Measurements from ENCODE around the gene SEC23A. TPM values are rescaled to one million over a fixed set of nuclear protein-coding genes. Genes with fewer than 3 reads are reported as not detected.

Gene SEC23A
- polyA plus RNA-seq, 2 of the 4 experiments (the other 2 are of a cell fraction): 96.4 to 176 TPM

GRCh38 chr14:39015360-39015961 is 87.6 kb downstream of the SEC23A start:
- CTCF ChIA-PET: interaction anchor here (0.6 to 3.0 kb wide), 24 partner anchors 8 to 415 kb away, joined by 3 to 10 read pairs (median 4); no protein-coding TSS in a partner anchor
- ATAC-seq (peak in 1 of 2 experiments; percentile 73; a peak in 3 of 6 replicates), DNase-seq (ENCODE audit: low read depth in 1 of 2, low spot score in 1 of 2) (peak; percentile 46 to 64), FAIRE-seq (no peak)
- POLR2A ChIA-PET: interaction anchor here (0.5 kb wide), 1 partner anchor 367 kb away, joined by 3 read pairs; no protein-coding TSS in a partner anchor
- Histone ChIP-seq H3K9me3 (no peaks in the 10 kb centered on the region), H3K4me2 (no peak overlapping the region), H3K4me1 (no peaks in the 10 kb centered on the region), H3K4me3 (no peak overlapping the region), H3K27ac (no peak overlapping the region)
- 17% methylated on average over 5 of the region's 5 CpGs for WGBS (ENCODE audit: missing lambda C conversion rate)
- TF ChIP-seq ESRRA (IDR thresholded peaks at IDR 0.05; ENCODE audit: borderline replicate concordance, low read length) (no peak), FOSL2 (IDR thresholded peaks at IDR 0.05) (no peak), FOSL2 (CRISPR knock-in tag; IDR thresholded peaks at IDR 0.05) (no peak), JUNB (IDR thresholded peaks at IDR 0.05) (no peak), SMC3 (IDR thresholded peaks at IDR 0.05) (peak; percentile 55; the same call in 2 of the 3 replicates), PHF8 (IDR thresholded peaks at IDR 0.05; ENCODE audit: borderline replicate concordance, low read depth) (no peak), KDM1A (IDR thresholded peaks at IDR 0.05; ENCODE audit: low read depth) (no peak), HEYL (CRISPR knock-in tag; IDR thresholded peaks at IDR 0.05) (no peak), FOXS1 (CRISPR knock-in tag; IDR thresholded peaks at IDR 0.05) (no peak), RARB (CRISPR knock-in tag; IDR thresholded peaks at IDR 0.05) (no peak), RCOR1 (IDR thresholded peaks at IDR 0.05; ENCODE audit: low read depth, low read length) (no peak), NPAS2 (CRISPR knock-in tag; IDR thresholded peaks at IDR 0.05; ENCODE audit: borderline replicate concordance) (no peak), EP300 (IDR thresholded peaks at IDR 0.05) (no peak), MAFK (IDR thresholded peaks at IDR 0.05; ENCODE audit: partially characterized antibody) (no peak), RAD21 (conservative IDR thresholded peaks at IDR 0.05 in 1 of 2, IDR thresholded peaks at IDR 0.05 in 1 of 2) (peak; percentile 68 to 77), CTCF (IDR thresholded peaks at IDR 0.05) (peak; percentile 78)
- TF ChIP-seq, protein P1, sequence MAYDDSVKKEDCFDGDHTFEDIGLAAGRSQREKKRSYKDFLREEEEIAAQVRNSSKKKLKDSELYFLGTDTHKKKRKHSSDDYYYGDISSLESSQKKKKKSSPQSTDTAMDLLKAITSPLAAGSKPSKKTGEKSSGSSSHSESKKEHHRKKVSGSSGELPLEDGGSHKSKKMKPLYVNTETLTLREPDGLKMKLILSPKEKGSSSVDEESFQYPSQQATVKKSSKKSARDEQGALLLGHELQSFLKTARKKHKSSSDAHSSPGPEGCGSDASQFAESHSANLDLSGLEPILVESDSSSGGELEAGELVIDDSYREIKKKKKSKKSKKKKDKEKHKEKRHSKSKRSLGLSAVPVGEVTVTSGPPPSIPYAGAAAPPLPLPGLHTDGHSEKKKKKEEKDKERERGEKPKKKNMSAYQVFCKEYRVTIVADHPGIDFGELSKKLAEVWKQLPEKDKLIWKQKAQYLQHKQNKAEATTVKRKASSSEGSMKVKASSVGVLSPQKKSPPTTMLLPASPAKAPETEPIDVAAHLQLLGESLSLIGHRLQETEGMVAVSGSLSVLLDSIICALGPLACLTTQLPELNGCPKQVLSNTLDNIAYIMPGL (CRISPR knock-in tag; IDR thresholded peaks at IDR 0.05; ENCODE audit: borderline replicate concordance): no peak
- TF ChIP-seq, protein P2, sequence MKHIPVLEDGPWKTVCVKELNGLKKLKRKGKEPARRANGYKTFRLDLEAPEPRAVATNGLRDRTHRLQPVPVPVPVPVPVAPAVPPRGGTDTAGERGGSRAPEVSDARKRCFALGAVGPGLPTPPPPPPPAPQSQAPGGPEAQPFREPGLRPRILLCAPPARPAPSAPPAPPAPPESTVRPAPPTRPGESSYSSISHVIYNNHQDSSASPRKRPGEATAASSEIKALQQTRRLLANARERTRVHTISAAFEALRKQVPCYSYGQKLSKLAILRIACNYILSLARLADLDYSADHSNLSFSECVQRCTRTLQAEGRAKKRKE (CRISPR knock-in tag; IDR thresholded peaks at IDR 0.05; ENCODE audit: low read depth): no peak
- TF ChIP-seq, protein P3, sequence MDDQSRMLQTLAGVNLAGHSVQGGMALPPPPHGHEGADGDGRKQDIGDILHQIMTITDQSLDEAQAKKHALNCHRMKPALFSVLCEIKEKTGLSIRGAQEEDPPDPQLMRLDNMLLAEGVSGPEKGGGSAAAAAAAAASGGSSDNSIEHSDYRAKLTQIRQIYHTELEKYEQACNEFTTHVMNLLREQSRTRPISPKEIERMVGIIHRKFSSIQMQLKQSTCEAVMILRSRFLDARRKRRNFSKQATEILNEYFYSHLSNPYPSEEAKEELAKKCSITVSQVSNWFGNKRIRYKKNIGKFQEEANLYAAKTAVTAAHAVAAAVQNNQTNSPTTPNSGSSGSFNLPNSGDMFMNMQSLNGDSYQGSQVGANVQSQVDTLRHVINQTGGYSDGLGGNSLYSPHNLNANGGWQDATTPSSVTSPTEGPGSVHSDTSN (IDR thresholded peaks at IDR 0.05): no peak

GRCh38 chr14:39014460-39014859 is 88.6 kb downstream of the SEC23A start:
- WGBS (ENCODE audit: missing lambda C conversion rate): 60% methylated on average over 1 of the region's 1 CpG
- Histone ChIP-seq H3K27ac (no peak overlapping the region), H3K4me1 (no peaks in the 10 kb centered on the region), H3K4me3 (no peak overlapping the region), H3K4me2 (no peak overlapping the region), H3K9me3 (no peaks in the 10 kb centered on the region)
- CTCF ChIA-PET: interaction anchor here (1.1 to 1.8 kb wide), 6 partner anchors 17 to 414 kb away, joined by 3 to 10 read pairs (median 4); no protein-coding TSS in a partner anchor
- FAIRE-seq: no peak
- no peak for ATAC-seq
- POLR2A ChIA-PET: no interaction called here
- DNase-seq (ENCODE audit: low read depth in 1 of 2, low spot score in 1 of 2): no peak
- TF ChIP-seq HES2 (IDR thresholded peaks at IDR 0.05): no peak
- TF ChIP-seq, protein P1 (CRISPR knock-in tag; IDR thresholded peaks at IDR 0.05; ENCODE audit: borderline replicate concordance): no peak
- TF ChIP-seq ESRRA (IDR thresholded peaks at IDR 0.05; ENCODE audit: borderline replicate concordance, low read length): no peak
- TF ChIP-seq HOXA7 (CRISPR knock-in tag; IDR thresholded peaks at IDR 0.05): no peak
- TF ChIP-seq RNF2 (IDR thresholded peaks at IDR 0.05; ENCODE audit: borderline replicate concordance, low read depth): no peak
- TF ChIP-seq HOXB13 (CRISPR knock-in tag; IDR thresholded peaks at IDR 0.05; ENCODE audit: low read depth): no peak
- TF ChIP-seq EHF (CRISPR knock-in tag; IDR thresholded peaks at IDR 0.05): no peak
- TF ChIP-seq CEBPB (IDR thresholded peaks at IDR 0.05): no peak
- TF ChIP-seq HOXB5 (CRISPR knock-in tag; IDR thresholded peaks at IDR 0.05): no peak
- no peak for TF ChIP-seq NPAS2 (CRISPR knock-in tag; IDR thresholded peaks at IDR 0.05; ENCODE audit: borderline replicate concordance)
- TF ChIP-seq CBX8 (IDR thresholded peaks at IDR 0.05): no peak
- no peak for TF ChIP-seq HDAC2 (IDR thresholded peaks at IDR 0.05)
- no peak for TF ChIP-seq FOXS1 (CRISPR knock-in tag; IDR thresholded peaks at IDR 0.05)
- TF ChIP-seq ZNF302 (CRISPR knock-in tag; IDR thresholded peaks at IDR 0.05): no peak
- TF ChIP-seq CHD4 (IDR thresholded peaks at IDR 0.05; ENCODE audit: borderline replicate concordance): no peak
- no peak for TF ChIP-seq SREBF2 (IDR thresholded peaks at IDR 0.05)

Measured in A549 (cell line).